NAMALWA (cell line): ENCODE measurements around the gene SFSWAP.
"Not testable (repeated sequence)": the region's sequence is repeated elsewhere in the genome, so short reads cannot be mapped to it uniquely, and the experiment has no call there.

ENCODE experiments used
- DNase-seq: peaks from one replicate; pipeline ENCODE4 v3.0.0-alpha.2; 2015; ENCODE audit warnings: low spot score

The SFSWAP gene

DNA sequence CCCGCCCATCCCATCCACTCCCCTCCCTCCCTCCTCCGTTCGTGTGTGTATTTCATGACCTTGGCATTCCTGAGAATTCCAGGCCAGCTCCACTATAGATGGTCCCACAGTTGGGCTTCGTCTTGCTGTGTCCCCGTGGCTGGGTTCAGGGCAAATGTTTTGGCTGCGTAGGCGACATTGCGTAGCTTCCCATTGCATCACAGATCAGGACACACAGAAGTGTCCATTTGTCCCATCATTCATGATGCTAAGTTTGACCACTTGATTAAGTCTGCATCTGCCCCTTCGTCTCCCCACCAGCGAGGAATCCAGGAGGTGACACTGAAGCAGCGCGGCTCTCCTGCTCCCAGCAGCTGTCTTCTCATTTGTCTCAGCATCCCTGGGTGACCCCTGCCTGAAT lies 78.7 kb downstream of the SFSWAP start:
- no peak for DNase-seq

DNA sequence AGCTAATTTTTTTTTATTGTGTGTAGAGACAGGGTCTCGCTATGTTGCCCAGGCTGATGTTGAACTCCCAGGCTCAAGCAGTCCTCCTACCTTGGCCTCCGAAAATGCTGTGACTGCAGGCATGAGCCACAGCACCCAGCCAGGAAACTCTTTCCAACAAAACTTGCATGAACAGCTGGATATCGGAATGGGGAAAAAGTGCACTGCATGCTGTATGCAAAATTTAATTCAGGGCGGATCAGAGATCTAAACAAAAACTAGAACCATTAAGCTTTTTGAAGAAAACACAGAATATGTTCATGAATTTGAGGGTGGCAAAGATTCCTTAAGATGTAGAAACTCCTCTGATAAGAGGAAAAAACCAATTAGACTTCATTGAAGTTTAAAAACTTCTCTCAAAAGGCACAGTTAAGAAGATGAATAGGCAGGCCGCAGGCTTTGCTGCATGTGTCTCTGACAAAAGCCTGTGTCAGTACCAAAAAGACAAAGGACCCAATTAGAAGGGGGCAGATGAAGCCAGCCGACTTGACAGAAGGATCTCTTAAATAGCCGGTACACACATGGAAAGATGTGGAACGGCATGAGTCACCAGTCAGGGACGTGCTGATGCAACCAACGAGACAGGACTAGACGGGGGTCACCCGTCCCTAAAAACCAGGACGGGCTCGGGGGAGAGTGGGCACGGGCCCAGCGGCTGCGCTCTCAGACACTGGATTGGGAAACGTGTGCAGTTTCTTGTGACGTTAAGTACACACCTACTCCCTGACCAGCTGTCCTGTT lies 82.5 kb downstream of the SFSWAP start:
- DNase-seq: no peak

DNA sequence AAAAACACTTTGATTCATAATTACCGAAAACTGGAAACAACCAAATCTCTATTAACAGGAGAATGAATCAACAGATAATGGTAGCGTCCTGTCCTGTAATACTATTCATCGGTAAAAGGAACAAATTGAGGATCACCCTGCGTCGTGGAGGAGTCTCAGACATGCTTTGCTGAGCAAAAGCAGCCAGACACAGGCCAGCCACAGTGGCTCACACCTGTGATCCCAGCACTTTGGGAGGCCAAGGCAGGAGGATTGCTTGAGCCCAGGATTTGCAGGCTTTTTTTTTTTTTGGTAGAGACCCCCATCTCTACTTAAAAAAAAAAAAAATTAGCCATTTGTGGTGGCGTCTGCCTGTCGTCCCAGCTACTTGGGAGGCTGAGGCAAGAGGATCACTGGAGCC lies 83.2 kb downstream of the SFSWAP start:
- no peak for DNase-seq

DNA sequence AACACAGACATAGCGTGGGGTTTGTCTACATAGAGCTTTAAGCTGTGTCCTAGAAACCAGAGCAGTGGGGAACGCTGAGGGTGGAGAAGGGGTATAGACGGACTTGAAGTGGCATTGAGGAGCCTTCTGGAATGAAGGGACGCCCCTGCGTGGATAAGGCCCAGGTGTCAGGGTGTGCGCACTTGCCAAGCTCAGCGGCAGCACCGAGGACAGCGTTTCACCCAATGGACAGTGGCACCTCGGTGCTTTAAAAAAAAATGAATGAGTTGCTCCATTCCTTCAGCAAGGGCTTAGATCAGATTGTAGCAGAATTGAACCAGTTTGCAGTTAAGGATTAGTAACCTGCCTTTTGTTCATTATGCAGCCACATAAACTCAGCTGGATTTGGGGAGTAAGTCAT lies 83.7 kb downstream of the SFSWAP start:
- DNase-seq: no peak

DNA sequence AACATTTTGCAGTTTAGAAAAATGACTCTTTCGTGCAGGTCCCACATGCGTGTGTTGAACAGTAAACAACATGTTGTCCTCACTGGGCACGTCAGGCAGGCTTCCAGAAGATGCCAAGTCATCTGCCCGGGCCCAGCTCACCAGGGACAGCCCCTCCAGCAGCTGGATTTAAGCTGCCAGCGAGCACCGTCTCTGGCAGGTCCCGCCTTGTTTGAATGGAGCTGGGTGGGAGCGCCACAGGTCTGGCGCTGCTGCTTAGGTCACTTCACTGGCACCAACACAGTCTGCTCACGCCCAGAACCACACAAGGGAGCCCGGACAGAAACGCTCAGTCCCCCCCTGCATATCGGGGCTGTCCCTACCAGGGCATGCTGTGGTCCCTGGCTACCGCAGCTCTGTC lies 84.2 kb downstream of the SFSWAP start:
- no peak for DNase-seq

DNA sequence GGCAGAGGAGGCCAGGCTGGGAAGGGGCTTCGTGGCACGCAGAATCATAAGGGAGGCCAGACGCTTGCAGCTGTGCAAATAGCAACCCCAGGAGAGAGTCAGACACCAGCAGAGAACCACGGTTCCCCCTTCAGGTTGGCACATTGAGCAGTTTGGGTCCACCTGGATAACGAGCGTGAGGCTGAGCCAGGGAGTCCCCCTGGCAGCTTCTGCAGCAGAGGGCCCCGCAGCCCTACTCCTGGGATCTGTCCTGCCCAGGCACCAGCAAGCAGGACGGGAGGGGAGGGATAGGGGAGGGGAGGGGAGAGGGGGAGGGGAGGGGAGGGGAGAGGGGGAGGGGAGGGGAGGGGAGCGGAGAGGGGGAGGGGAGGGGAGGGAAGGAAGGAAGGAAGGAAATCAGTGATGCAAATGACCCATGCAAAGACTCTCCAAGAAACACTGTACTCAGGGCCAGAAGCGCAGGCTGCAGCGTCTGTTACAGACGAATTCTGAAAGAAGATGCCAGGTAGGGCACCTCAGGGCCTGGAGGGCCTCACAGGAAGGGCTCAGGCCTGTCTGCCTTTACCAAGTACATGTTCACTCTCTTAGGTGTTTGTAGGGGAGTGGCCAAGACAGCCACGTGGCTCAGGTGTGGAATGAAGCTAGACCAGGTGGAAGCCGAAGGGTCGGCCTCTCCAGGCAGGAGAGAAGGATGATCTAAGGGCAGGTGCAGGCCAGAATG lies 85.0 kb downstream of the SFSWAP start:
- DNase-seq: no peak

DNA sequence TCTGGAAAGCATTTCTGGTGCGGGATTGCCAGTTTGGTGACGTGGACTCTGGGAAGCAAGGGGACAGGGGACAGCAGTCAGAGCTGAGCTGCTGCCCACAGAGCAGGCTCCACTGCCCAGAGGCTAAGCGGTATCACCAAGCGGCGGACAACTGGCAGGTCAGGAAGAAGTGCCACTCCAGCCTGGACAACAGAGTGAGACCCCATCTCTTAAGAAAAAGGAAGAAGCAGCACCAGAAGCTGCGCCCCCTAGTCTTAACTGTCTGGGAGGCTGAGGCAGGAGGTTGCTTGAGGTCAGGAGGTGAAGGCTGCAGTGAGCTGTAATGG lies 85.5 kb downstream of the SFSWAP start:
- DNase-seq: no peak

DNA sequence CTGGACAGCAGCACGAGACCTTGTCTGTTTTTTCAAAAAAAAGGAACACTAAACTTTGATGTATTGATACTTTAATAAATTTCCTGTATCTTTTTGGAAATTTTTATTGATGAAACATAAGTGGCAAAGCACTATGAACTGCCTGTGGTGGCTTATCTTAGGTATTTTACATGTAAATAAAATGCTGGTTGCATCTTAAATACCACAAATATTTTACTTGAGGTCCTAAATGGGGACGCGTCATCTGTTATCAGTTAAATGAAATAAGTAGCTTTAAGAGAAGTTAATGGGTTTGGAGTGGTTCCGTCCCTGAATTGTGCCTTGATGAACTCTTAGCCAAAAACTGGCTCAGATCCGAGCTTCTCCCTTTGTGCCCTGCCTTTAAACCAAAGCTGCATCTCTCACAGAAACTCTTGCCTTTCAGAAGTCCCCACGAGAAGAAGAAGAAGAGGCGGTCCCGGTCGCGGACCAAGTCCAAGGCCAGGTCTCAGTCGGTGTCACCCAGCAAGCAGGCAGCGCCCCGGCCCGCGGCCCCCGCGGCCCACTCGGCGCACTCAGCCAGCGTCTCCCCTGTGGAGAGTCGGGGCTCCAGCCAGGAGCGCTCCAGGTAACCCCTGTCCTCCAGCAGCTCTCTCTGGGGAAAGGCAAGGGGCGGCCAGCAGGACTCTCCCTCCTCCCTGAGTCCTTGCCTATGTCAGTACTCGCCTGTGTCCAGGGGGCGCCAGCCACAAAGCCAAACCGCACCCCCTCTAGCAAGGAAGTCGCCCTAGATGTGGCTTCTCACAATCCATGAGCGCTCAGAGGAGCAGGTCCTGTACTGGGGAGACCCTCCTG lies 86.1 kb downstream of the SFSWAP start:
- DNase-seq: no peak

DNA sequence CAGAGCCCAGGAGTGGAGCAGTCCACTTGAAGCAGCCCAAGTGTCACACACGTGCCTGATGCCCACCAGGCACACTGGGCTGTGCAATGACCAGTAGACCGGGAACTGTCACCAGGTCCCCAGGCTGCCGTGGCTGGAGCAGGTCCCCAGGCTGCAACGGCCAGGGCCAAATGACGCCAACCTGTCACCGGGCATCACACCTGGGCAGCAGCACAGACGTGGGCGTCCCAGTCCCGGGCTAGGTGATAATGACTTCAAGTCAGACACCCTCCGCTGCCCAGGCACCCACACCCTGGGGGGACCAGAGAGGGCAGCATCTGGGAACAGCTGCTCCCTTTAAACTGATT lies 86.7 kb downstream of the SFSWAP start:
- no peak for DNase-seq

DNA sequence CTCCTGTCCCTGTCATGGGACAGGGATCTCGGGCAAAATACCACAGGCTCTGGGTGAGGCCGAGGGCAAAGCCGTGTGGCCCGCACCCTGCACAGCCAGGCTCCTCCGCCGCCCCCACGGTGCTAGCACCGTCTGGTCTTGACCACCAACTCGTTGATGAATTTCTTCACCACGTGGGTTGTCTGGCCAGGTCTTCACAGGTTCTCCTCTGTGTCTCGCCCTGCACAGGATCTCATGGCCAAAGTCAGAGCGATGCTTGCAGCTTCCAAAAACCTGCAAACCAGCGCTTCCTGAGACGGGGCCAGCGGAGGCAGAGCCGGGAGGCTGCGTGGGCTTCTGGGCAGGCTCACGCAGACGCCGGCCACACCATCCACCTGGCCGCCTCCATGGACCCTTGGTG lies 88.3 kb downstream of the SFSWAP start:
- DNase-seq: no peak

DNA sequence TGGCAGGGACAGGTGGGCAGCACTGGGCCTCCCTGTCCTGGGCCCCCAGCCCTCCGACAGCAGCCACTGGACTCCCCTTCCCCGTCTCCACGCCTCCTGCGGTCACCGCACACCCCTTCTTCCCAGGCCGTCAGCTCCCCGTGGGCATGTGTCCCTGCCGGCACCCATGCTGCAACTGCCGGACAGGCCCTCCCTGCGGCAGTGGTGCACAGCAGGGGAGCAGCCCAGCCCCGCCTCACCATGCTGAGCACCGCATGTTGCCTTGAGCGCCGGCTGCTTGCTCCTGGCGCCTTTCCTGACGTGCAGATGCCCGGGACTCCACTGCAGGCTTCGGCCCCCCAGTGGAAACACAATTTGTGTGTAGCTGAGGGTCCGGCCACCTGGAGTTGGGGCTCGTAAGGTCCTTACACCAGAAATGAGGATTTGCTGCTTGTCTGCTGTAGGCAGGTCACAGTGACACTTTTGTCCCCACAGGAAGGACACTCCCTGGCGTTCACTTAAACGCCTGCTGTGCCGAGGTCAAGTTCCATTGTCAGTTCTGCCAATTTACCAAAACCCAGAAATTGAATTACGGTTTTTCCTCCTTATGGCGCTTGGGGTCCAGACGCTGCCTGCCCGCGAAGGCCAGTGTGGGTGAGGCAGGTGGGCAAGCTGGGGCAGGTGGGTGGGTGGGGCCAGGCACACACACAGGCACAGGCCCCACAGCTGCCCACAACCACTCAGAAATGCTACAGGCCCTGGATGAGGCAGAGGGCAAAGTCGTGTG lies 89.1 kb downstream of the SFSWAP start:
- no peak for DNase-seq

DNA sequence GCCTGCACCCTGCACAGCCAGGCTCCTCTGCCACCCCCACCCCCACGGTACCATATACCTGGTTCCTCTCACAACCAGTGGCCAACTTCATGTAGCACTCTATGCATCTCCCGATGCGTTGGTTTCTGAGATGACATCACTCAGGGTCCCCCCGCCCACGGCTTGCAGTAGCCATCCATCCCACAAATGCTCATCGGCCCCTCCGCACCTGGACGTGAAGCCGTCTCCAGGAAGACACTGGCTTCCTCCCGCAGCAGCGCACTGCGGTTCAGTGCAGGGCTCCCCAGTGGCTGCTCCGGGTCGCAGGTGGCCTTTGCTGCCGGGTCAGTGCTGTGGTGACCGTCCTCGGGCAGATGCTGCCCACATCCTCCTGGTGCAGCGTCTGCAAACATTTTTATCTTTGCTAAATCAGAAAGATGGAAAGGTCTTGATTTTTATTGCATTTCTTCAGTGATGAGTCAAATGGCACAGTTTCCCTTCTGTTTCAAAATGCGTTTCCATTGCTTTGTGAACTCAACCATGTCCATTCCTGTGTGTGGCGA lies 89.8 kb downstream of the SFSWAP start:
- DNase-seq: no peak

DNA sequence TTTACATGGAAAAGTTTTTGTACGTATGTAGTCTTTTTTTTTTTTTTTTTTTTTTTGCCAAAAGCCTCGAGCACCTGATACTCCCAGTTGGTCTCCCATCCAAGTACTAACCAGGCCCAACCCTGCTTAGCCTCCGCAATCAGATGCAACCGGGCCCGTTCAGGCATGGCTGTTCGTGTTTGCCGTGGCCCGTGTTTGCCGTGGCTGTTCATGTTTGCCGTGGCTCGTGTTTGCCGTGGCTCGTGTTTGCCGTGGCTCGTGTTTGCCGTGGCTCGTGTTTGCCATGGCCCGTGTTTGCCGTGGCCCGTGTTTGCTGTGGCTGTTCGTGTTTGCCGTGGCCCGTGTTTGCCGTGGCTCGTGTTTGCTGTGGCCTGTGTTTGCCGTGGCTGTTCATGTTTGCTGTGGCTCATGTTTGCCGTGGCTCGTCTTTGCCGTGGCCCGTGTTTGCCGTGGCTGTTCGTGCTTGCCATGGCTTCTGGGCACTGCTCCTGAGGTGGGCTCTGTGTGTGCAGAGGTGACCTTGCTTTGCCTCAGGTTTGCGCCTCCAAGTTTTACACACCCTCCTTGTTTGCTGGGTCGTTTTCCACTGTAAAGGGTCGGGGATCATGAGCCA lies 90.5 kb downstream of the SFSWAP start:
- DNase-seq: no peak

DNA sequence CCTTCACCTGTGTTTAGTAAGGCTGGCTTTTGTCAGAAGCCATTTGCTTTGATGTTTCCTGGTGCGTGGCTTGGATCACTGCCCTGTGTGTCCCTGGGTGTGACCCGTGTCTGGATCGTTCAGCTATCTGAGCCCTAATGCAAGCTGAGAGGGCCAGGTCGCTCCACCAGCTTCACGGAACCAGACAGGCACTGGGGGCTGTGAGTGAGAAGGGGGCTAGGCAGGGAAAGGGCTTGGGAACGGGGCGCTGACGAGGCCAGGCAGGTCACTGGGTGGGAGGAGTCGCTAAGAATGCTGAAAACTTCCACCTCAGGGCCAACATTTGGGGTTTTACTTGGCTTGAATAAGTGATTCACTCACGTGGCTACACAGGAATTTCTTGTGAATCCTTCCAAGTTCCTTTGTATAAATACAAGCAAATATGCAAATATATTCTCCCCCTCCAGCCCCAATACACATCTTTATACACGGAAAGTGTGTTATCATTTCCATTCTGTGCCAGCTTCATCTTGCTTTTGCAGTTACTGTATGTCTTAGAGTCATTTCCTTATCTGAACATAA lies 93.2 kb downstream of the SFSWAP start:
- no peak for DNase-seq

DNA sequence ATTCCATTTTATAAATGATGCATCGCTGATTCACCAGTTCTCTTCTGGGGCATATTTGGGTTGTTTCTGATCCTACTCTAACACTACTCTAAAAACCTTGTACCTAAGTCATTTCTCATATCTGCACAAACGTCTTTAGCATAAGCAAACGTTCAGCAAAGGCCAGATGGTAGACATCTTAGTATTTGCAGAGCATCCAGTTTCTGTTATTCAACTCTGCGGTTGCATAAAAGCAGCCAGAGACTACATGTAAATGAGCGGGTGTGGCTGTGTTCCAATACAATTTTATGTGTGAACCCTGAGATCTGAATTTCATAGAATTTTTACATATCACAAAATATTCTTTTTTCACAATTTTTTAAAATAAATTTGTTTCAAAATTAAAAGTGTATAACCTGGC lies 94.5 kb downstream of the SFSWAP start:
- DNase-seq: no peak

DNA sequence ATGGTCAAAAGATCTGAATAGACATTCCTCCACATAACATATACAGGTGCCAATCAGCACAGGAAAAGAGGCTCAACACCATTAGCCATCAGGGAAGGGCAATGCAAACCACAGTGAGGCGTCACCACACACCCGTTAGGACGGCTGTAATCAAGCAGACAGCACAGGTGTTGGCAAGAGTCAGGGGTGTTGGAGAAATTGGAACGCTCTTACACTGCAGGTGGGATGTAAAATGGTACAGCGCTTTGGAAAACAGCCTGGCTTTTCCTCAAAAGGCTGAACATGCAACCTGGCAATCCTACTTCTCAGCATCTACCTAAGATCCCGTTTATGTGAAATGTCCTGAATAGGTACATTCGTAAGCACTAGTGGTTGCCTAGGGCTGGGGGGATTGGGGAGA lies 95.8 kb downstream of the SFSWAP start:
- no peak for DNase-seq

DNA sequence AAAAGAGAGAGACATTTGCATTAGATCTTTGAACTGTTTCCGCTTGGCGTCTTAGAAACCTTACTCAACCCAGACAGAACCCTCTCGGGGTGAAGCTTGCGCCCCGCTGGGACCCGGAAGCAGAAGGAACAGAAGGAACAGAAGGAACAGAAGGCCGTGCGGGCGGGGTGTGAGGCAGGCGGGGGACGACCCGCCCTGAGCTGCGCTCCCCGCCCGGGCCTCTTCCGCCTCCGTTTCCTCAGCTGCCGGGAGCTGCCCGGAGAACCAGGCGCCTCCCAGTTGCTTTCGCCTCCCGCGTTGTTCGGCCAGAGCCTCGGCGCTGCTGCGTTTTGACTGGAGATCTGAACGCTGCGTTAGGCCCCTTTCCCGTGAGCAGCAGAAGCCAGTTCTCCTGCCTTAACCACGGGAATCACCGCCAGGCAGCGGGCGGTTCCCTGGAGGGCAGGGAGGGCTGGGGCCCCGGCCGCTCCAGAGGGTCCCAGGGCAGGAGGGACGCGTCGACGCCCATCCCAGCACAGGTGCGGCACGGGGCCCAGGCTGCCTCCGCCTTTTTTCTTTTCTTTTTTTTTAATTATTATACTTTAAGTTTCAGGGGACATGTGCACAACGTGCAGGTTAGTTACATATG lies 98.0 kb downstream of the SFSWAP start:
- peak; percentile 23 for DNase-seq

DNA sequence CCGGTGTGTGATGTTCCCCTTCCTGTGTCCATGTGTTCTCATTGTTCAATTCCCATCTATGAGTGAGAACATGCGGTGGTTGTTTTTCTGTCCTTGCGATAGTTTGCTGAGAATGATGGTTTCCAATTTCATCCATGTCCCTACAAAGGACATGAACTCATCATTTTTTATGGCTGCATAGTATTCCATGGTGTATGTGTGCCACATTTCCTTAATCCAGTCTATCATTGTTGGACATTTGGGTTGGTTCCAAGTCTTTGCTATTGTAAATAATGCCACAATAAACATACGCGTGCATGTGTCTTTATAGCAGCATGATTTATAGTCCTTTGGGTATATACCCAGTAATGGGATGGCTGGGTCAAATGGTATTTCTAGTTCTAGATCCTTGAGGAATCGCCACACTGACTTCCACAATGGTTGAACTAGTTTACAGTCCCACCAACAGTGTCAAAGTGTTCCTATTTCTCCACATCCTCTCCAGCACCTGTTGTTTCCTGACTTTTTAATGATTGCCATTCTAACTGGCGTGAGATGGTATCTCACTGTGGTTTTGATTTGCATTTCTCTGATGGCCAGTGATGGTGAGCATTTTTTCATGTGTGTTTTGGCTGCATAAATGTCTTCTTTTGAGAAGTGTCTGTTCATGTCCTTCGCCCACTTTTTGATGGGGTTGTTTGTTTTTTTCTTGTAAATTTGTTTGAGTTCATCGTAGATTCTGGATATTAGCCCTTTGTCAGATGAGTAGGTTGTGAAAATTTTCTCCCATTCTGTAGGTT lies 98.8 kb downstream of the SFSWAP start:
- not testable (repeated sequence) for DNase-seq

DNA sequence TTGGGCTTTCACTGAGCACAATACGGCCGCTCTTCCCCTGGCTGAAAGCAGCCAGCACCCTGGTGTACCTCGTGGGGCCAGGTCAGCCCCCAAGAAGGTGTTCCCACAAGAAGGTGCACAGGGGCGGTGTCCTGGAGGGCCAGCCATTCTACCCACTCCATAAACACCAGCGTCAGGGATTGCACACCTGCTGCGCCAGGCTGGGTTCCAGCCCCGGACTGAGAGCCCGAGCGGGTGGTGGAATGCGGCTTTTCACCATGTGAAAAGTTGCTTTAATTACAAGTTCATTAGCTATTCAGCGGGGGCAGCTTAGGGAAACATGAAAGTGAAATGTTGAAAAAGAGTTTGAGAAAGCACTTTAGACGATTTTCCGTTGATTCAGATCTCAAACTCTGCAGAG lies 99.8 kb downstream of the SFSWAP start:
- no peak for DNase-seq

DNA sequence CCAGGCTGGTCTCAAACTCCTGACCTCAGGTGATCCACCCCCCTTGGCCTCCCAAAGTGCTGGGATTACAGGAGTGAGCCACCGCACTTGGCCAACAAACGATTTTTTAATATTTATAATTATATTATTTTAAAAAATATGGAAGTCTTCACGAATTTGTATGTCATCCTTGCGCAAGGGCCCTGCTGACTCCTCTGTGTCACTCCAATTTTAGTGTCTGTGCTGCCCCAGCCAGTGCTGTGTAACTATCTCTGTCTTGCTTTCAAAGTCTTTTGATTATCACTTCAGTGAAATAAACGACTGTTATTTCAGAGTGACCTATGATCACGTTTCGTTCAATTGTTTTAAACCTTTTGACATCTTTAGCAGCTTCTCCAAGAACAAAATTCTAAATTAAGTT lies 104.2 kb downstream of the SFSWAP start:
- DNase-seq: no peak
